Trophoblast cell (in vitro differentiated cells and primary cell): ENCODE data around the gene SEMA3A. TPM values are rescaled to one million over a fixed set of nuclear protein-coding genes. Genes with fewer than 3 reads are reported as not detected.
A peak's percentile ranks its signal among the peaks of the same experiment; 100 is the strongest.
"Not testable (repeated sequence)": the region's sequence is repeated elsewhere in the genome, so short reads cannot be mapped to it uniquely, and the experiment has no call there.

ENCODE experiments used
- DNase-seq, 2 donors: peaks; one replicate each; pipeline ENCODE4 v3.0.0-alpha.2; 2016
- H2AFZ ChIP-seq: 2 replicates; pipeline ENCODE4 v1.6.1; 2013; ENCODE audit warnings: low read length, moderate library complexity, mild to moderate bottlenecking; ENCODE audit not compliant: insufficient read depth, poor library complexity
- H2AK5ac ChIP-seq: 2 replicates; pipeline ENCODE4 v1.6.1; 2013; ENCODE audit warnings: mild to moderate bottlenecking, low read length
- H2BK120ac ChIP-seq: 2 replicates; pipeline ENCODE4 v1.6.1; 2013; ENCODE audit warnings: low read length, mild to moderate bottlenecking, moderate library complexity; ENCODE audit not compliant: insufficient read depth, poor library complexity
- H2BK12ac ChIP-seq: 2 replicates; pipeline ENCODE4 v1.6.1; 2013; ENCODE audit warnings: mild to moderate bottlenecking, low read length, moderate library complexity
- H2BK5ac ChIP-seq: 2 replicates; pipeline ENCODE4 v1.6.1; 2013; ENCODE audit warnings: low read length, low read depth, moderate library complexity, mild to moderate bottlenecking; ENCODE audit not compliant: poor library complexity
- H3K14ac ChIP-seq: 2 replicates; pipeline ENCODE4 v1.6.1; 2013; ENCODE audit warnings: mild to moderate bottlenecking, low read length
- H3K18ac ChIP-seq: 2 replicates; pipeline ENCODE4 v1.6.1; 2013; ENCODE audit warnings: mild to moderate bottlenecking, low read length
- H3K23ac ChIP-seq: 2 replicates; pipeline ENCODE4 v1.6.1; 2013; ENCODE audit warnings: low read length
- H3K27ac ChIP-seq: 2 replicates; pipeline ENCODE4 v1.5.1; 2013; ENCODE audit warnings: low read depth, mild to moderate bottlenecking, inconsistent platforms, low read length, moderate library complexity
- H3K27me3 ChIP-seq: 2 replicates; pipeline ENCODE4 v1.6.1; 2013; ENCODE audit warnings: inconsistent platforms, mild to moderate bottlenecking, low read length, moderate library complexity; ENCODE audit not compliant: insufficient read depth
- H3K36me3 ChIP-seq, 2 experiments: 1 replicate in 1 of 2; 2 replicates in 1 of 2; pipeline ENCODE4 v1.6.1; 2013; ENCODE audit warnings: low read length in 2 of 2, mild to moderate bottlenecking in 2 of 2, moderate library complexity in 1 of 2; ENCODE audit not compliant: insufficient read depth in 2 of 2, control insufficient read depth in 1 of 2
- H3K4ac ChIP-seq: 2 replicates; pipeline ENCODE4 v1.6.1; 2013; ENCODE audit warnings: low read depth, mild to moderate bottlenecking, low read length, moderate library complexity
- H3K4me1 ChIP-seq, 2 experiments: 1 replicate in 1 of 2; 2 replicates in 1 of 2; pipeline ENCODE4 v1.6.1; 2013; ENCODE audit warnings: low read length in 2 of 2, mild to moderate bottlenecking in 2 of 2, moderate library complexity in 1 of 2; ENCODE audit not compliant: insufficient read depth in 2 of 2, control insufficient read depth in 1 of 2
- H3K4me2 ChIP-seq: 2 replicates; pipeline ENCODE4 v1.6.1; 2013; ENCODE audit warnings: inconsistent platforms, mild to moderate bottlenecking, low read length, moderate library complexity
- H3K4me3 ChIP-seq: 2 replicates; pipeline ENCODE4 v1.5.1; 2013; ENCODE audit warnings: mild to moderate bottlenecking, low read depth, low read length, inconsistent platforms
- H3K79me1 ChIP-seq: one replicate; pipeline ENCODE4 v1.6.1; 2013; ENCODE audit warnings: low read length
- H3K79me2 ChIP-seq: 2 replicates; pipeline ENCODE4 v1.6.1; 2013; ENCODE audit warnings: low read length, mild to moderate bottlenecking; ENCODE audit not compliant: control insufficient read depth, insufficient read depth, poor library complexity
- H3K9ac ChIP-seq: 2 replicates; pipeline ENCODE4 v1.6.1; 2013; ENCODE audit warnings: mild to moderate bottlenecking, low read length
- H3K9me3 ChIP-seq: 2 replicates; pipeline ENCODE4 v1.6.1; 2013; ENCODE audit warnings: low read depth, mild to moderate bottlenecking, control low read depth, inconsistent platforms, low read length; ENCODE audit not compliant: insufficient read depth
- H4K12ac ChIP-seq: 2 replicates; pipeline ENCODE4 v1.6.1; 2013; ENCODE audit warnings: low read depth, mild to moderate bottlenecking, low read length, moderate library complexity
- H4K8ac ChIP-seq: 2 replicates; pipeline ENCODE4 v1.6.1; 2013; ENCODE audit warnings: low read depth, mild to moderate bottlenecking, low read length, moderate library complexity
- H4K91ac ChIP-seq: one replicate; pipeline ENCODE4 v1.6.1; 2013; ENCODE audit warnings: low read depth, mild to moderate bottlenecking, low read length, moderate library complexity
- WGBS: extraction: QIAGEN DNeasy Blood & Tissue Kit; methylation state at CpG from one replicate; pipeline ENCODE4 v1.1.7; 2013; ENCODE audit warnings: missing lambda C conversion rate; ENCODE audit not compliant: insufficient read length, insufficient coverage; ENCODE audit errors: extremely low coverage; 5-methylcytosine and 5-hydroxymethylcytosine counted together
- polyA plus RNA-seq: library from polyadenylated mRNA; stranded (reverse); fragments of 200-250 nt; gene quantifications from 2 replicates; pipeline ENCODE4 v1.2.3, GENCODE V29; 2013

The SEMA3A gene
- polyA plus RNA-seq: 4.9 and 5.3 TPM in 2 replicates

DNA sequence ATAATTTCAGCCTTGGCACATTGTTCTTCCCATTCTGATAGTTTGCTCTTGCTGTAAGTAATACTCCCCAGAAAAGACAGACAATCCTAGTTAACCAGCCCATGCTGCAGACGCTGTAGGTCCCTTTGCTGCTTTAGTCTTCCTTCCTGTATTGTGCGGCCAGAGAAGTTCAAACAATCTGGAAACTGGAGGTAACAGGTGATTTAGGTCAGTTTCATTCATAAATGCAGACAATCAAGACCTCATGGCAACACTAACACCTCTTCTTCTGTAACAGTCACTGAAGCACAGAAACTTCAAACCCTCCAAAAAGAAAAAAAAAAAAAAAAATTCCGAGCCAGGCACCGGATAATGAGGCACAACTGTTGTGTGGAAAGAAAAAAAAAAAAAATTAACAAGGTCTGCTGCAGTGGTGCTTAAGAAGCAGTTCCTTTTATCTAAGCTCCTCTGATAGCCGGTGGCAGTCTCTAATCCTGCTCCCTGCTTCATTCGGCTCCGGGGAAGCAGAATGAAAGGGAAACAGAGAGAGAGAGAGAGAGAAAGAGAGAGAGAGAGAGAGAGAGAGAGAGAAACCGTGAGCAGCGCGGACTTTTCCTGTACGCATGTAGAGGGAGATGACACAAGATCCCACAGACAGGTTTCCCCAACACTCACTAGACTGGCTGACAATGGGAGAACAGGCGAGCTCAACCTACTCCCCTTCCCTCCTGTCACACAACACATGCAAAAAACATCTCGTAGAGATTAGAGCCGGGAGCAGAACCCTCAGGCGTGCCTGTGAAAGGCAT is at the start of gene SEMA3A:
Gene SEMA3A, minus strand, starts transcription at position 306 of the 788 bp plus-strand sequence. Its CDS starts 203 bp downstream, at position 103.
- H3K9me3 ChIP-seq: no peaks in the 10 kb centered on the region
- H3K23ac ChIP-seq: no peak within 1 kb of the TSS
- no peak within 1 kb of the TSS for H3K14ac ChIP-seq
- H3K79me1 ChIP-seq: peaks cover 2% of the 10 kb centered on the region
- DNase-seq: peak; percentile 23 to 50
- no peak within 1 kb of the TSS for H2BK120ac ChIP-seq
- H3K4me3 ChIP-seq: peak within 1 kb of the TSS; percentile 57
- H3K18ac ChIP-seq: no peak within 1 kb of the TSS
- H3K27me3 ChIP-seq: no peaks in the 10 kb centered on the region
- H2BK5ac ChIP-seq: no peak within 1 kb of the TSS
- no peak within 1 kb of the TSS for H3K9ac ChIP-seq
- H2AK5ac ChIP-seq: no peak within 1 kb of the TSS
- no peak within 1 kb of the TSS for H4K8ac ChIP-seq
- H3K36me3 ChIP-seq: no peaks in the 10 kb centered on the region
- no CpG with 5 or more reads among the region's 15 CpGs for WGBS
- H3K4me1 ChIP-seq: no peaks in the 10 kb centered on the region
- peak within 1 kb of the TSS; percentile 49 for H3K27ac ChIP-seq
- peak within 1 kb of the TSS; percentile 91 for H3K4me2 ChIP-seq
- H3K79me2 ChIP-seq: no peaks in the 10 kb centered on the region
- no peak within 1 kb of the TSS for H2BK12ac ChIP-seq
- no peak within 1 kb of the TSS for H4K91ac ChIP-seq
- no peak within 1 kb of the TSS for H3K4ac ChIP-seq
- no peak within 1 kb of the TSS for H4K12ac ChIP-seq
- H2AFZ ChIP-seq: peak within 1 kb of the TSS; percentile 45

DNA sequence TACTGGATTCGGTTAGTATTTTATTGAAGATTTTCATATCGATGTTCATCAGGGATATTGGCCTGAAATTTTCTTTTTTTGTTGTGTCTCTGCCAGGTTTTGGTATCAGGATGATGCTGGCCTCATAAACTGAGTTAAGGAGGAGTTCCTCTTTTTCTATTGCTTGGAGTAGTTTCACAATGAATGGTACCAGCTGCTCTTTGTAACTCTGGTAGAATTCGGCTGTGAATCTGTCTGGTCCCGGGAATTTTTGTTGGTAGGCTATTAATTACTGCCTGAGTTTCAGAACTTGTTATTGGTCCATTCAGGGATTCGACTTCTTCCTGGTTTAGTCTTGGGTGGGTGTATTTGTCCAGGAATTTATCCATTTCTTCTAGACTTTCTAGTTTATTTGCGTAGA is 48.4 kb upstream of the SEMA3A start:
- H3K18ac ChIP-seq, H3K4me3 ChIP-seq, H4K8ac ChIP-seq, H3K36me3 ChIP-seq, H2BK12ac ChIP-seq, H3K27ac ChIP-seq, H3K14ac ChIP-seq, H3K4ac ChIP-seq, H3K9me3 ChIP-seq, H3K79me1 ChIP-seq, H4K12ac ChIP-seq, H3K79me2 ChIP-seq, H4K91ac ChIP-seq, H3K23ac ChIP-seq, H2BK120ac ChIP-seq, H2AK5ac ChIP-seq, H3K27me3 ChIP-seq, H3K4me1 ChIP-seq, H2AFZ ChIP-seq, H2BK5ac ChIP-seq, H3K9ac ChIP-seq, H3K4me2 ChIP-seq, DNase-seq: not testable (repeated sequence)
- no CpG with 5 or more reads among the region's 6 CpGs for WGBS

DNA sequence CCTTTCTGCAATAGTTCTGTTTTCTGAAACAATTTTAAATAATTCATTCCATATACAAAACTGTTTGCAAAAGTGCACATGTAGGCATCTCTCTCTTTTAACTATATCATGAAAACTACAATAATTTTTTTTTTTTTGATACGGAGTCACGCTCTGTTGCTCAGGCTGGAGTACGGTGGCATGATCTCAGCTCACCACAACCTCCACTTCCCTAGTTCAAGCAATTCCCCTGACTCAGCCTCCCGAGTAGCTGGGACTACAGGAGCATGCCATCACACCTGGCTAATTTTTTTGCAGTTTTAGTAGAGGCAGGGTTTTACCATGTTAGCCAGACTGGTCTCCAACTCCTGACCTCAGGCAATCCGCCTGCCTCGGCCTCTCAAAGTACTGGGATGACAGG is 44.0 kb upstream of the SEMA3A start:
- H2BK12ac ChIP-seq: no peak overlapping the region
- no peak overlapping the region for H3K9ac ChIP-seq
- no peak overlapping the region for H3K4ac ChIP-seq
- WGBS: no CpG with 5 or more reads among the region's 6 CpGs
- H3K36me3 ChIP-seq: no peaks in the 10 kb centered on the region
- no peak overlapping the region for H3K4me3 ChIP-seq
- no peak overlapping the region for H2AFZ ChIP-seq
- H2BK120ac ChIP-seq: no peak overlapping the region
- H3K79me2 ChIP-seq: no peaks in the 10 kb centered on the region
- H2BK5ac ChIP-seq: no peak overlapping the region
- H4K12ac ChIP-seq: no peak overlapping the region
- no peak overlapping the region for H3K4me2 ChIP-seq
- no peak overlapping the region for H3K23ac ChIP-seq
- no peak overlapping the region for H4K91ac ChIP-seq
- H2AK5ac ChIP-seq: no peak overlapping the region
- H3K27ac ChIP-seq: no peak overlapping the region
- no peaks in the 10 kb centered on the region for H3K9me3 ChIP-seq
- no peak overlapping the region for H4K8ac ChIP-seq
- no peak overlapping the region for H3K18ac ChIP-seq
- H3K27me3 ChIP-seq: no peaks in the 10 kb centered on the region
- no peaks in the 10 kb centered on the region for H3K79me1 ChIP-seq
- no peaks in the 10 kb centered on the region for H3K4me1 ChIP-seq
- DNase-seq: no peak
- no peak overlapping the region for H3K14ac ChIP-seq

DNA sequence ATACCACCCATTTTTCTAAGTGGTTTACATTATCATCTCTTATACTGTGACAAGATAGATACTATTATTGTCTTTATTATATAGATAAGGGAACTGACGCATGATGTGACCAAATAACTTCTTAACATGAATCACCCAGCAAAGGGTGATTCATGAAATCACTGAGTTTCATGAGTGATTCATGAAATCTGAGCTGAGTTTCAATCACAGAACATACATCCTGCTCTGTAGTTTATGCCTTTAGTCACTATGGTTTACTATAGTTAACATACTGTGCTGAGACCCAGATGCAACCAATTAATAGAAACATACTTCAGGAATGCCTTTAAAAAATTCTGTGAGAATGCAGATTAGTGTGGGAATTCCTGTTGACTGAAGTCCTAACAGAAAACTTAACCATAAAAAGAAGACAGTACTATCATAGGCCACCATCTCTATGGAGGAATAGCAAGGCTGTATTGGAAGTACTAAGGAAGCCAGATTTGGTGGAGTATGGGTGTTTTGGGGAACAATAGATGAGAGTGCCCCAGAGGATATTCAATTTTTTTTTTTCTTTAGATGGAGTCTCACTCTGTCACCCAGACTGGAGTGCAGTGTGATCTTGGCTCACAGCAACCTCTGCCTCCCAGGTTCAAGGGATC is 43.1 kb upstream of the SEMA3A start:
- no peaks in the 10 kb centered on the region for H3K4me1 ChIP-seq
- H3K4me2 ChIP-seq: no peak overlapping the region
- H3K27ac ChIP-seq: no peak overlapping the region
- H3K27me3 ChIP-seq: no peaks in the 10 kb centered on the region
- no peak overlapping the region for H2AFZ ChIP-seq
- no peak overlapping the region for H3K18ac ChIP-seq
- H3K9ac ChIP-seq: no peak overlapping the region
- no peak overlapping the region for H3K23ac ChIP-seq
- no peak overlapping the region for H2BK12ac ChIP-seq
- H2BK5ac ChIP-seq: no peak overlapping the region
- no peak overlapping the region for H2AK5ac ChIP-seq
- no peaks in the 10 kb centered on the region for H3K9me3 ChIP-seq
- no peak overlapping the region for H3K4ac ChIP-seq
- H4K91ac ChIP-seq: no peak overlapping the region
- no peaks in the 10 kb centered on the region for H3K79me2 ChIP-seq
- no peak overlapping the region for H2BK120ac ChIP-seq
- no CpG with 5 or more reads among the region's 1 CpG for WGBS
- H3K79me1 ChIP-seq: no peaks in the 10 kb centered on the region
- no peak overlapping the region for H3K4me3 ChIP-seq
- H3K14ac ChIP-seq: no peak overlapping the region
- peak; percentile 11 to 33 for DNase-seq
- no peak overlapping the region for H4K8ac ChIP-seq
- no peak overlapping the region for H4K12ac ChIP-seq
- H3K36me3 ChIP-seq: no peaks in the 10 kb centered on the region
